Type B pancreatic cell (in vitro differentiated cells): Measurements from ENCODE around the gene TIGD4. TPM values are rescaled to one million over a fixed set of nuclear protein-coding genes. Genes with fewer than 3 reads are reported as not detected.
A peak's percentile ranks its signal among the peaks of the same experiment; 100 is the strongest.

Source experiments
- DNase-seq: peaks from one replicate; pipeline ENCODE4 v3.0.0; 2021; ENCODE audit warnings: mixed read lengths; ENCODE audit not compliant: unreplicated experiment; ENCODE audit errors: extremely low spot score
- H3K27ac Mint-ChIP-seq: 2 replicates; pipeline ENCODE4 v1.8.0; 2021; ENCODE audit warnings: mild to moderate bottlenecking, mixed read lengths
- H3K27me3 Mint-ChIP-seq: 2 replicates; pipeline ENCODE4 v1.8.0; 2021; ENCODE audit warnings: mixed read lengths
- H3K36me3 Mint-ChIP-seq: 2 replicates; pipeline ENCODE4 v1.8.0; 2021; ENCODE audit warnings: mixed read lengths
- H3K4me1 Mint-ChIP-seq: one replicate; pipeline ENCODE4 v1.8.0; 2021; ENCODE audit warnings: mixed read lengths; ENCODE audit not compliant: unreplicated experiment
- H3K4me3 Mint-ChIP-seq: 2 replicates; pipeline ENCODE4 v1.8.0; 2021; ENCODE audit warnings: mild to moderate bottlenecking, mixed read lengths
- H3K9me3 Mint-ChIP-seq: 2 replicates; pipeline ENCODE4 v1.8.0; 2021; ENCODE audit warnings: mixed read lengths
- total RNA-seq: library from RNA; stranded (reverse); gene quantifications from 2 replicates; pipeline ENCODE4 v1.2.1, GENCODE V29; 2021; ENCODE audit warnings: low replicate concordance
- TF ChIP-seq, protein P1 (sequence below): fragments of 200-600 bp; sonication (generic); conservative IDR thresholded peaks from 2 replicates; pipeline ENCODE4 v1.5.0; 2021; ENCODE audit warnings: antibody characterized with exemption, mild to moderate bottlenecking

The TIGD4 gene
- total RNA-seq, 1 donor from 2014 or later: 1.8 TPM

GRCh38 chr4:152808670-152809069 lies 29.1 kb upstream of the TIGD4 start:
- Mint-ChIP-seq H3K27me3 (no peaks in the 10 kb centered on the region), H3K36me3 (peaks cover 42% of the 10 kb centered on the region), H3K9me3 (peaks cover 5% of the 10 kb centered on the region), H3K27ac (no peak overlapping the region), H3K4me1 (peaks cover 14% of the 10 kb centered on the region), H3K4me3 (no peak overlapping the region)
- DNase-seq: no peak
- TF ChIP-seq, protein P1, sequence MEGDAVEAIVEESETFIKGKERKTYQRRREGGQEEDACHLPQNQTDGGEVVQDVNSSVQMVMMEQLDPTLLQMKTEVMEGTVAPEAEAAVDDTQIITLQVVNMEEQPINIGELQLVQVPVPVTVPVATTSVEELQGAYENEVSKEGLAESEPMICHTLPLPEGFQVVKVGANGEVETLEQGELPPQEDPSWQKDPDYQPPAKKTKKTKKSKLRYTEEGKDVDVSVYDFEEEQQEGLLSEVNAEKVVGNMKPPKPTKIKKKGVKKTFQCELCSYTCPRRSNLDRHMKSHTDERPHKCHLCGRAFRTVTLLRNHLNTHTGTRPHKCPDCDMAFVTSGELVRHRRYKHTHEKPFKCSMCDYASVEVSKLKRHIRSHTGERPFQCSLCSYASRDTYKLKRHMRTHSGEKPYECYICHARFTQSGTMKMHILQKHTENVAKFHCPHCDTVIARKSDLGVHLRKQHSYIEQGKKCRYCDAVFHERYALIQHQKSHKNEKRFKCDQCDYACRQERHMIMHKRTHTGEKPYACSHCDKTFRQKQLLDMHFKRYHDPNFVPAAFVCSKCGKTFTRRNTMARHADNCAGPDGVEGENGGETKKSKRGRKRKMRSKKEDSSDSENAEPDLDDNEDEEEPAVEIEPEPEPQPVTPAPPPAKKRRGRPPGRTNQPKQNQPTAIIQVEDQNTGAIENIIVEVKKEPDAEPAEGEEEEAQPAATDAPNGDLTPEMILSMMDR: no peak

DNA sequence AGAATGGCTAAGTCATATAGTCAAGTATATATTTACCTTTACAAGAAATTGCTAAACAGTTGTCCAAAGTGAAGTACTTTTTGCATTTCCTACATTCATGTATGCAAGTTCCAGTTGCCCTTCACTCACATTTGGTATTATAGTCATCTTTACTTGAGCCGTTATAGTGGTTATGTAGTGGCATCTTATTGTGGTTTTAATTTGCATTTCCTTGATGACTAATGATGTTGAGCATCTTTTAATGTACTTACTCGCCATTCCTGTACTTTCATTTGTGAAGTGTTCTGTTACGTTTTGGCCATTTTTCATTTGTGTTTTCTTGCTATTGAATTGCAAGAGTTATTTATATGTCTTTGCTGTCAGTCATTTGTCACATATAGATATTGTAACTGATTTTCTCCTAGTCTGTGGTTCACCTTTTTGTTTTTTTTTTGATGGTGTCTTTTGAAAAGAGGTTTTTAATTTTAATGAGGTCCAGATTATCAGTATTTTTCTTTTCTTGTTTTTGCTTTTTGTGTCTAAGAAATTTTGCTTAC lies 27.8 kb upstream of the TIGD4 start:
- no peak for DNase-seq
- Mint-ChIP-seq H3K36me3 (peaks cover 38% of the 10 kb centered on the region), H3K9me3 (peaks cover 5% of the 10 kb centered on the region), H3K27ac (no peak overlapping the region), H3K4me3 (no peak overlapping the region), H3K27me3 (no peaks in the 10 kb centered on the region), H3K4me1 (peaks cover 19% of the 10 kb centered on the region)
- TF ChIP-seq, protein P1: no peak

DNA sequence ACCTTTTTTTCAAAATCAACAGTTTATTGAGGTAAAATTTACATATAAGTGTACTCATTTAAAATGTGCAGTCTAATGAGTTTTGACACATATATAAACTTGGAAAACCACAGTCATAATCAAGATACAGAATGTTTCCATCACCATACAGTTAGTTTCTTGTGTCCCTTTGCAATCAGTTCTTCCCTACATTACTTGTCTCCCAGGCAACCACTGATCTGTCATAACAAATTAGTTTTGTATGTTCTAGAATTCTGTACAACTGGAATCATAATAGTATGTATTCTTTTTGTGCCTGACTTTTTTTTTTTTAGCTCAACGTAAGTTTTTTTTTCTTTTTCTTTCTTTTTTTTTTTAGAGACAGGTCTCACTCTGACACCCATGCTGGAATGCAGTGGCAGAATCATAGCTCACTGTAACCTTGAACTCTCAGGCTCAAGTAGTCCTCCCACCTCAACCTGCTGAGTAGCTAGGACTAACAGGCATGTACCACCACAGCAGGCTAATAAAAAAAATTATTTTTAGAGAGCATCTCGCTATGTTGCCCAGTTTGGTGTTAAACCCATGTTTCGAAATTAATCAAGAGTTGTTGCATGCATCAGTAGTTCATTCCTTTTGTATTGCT lies 27.1 kb upstream of the TIGD4 start:
- H3K27ac Mint-ChIP-seq: peak overlapping the region; percentile 91

DNA sequence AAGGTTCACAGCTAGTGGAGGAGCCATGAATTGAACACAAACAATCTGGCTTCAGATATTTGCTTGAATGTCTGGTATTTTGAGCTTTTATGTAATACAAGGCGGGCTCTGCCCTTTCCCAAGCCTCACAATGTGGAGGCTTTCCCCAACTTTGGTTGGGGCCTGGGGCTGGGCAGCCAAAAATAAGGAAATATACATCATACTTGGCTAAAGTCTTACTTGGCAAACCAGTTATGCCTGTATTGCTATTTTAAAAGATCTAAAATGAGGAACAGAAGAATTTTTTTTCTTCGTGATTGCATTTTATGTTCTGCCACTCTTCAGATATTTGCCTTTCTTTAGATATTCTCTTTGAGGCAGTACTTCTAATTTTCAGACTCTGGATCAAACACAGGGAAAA lies 26.3 kb upstream of the TIGD4 start:
- H3K27ac Mint-ChIP-seq: peak overlapping the region; percentile 91
- H3K27me3 Mint-ChIP-seq: no peaks in the 10 kb centered on the region
- H3K4me3 Mint-ChIP-seq: peak overlapping the region; percentile 76
- DNase-seq: no peak
- peaks cover 29% of the 10 kb centered on the region for H3K36me3 Mint-ChIP-seq
- peaks cover 5% of the 10 kb centered on the region for H3K9me3 Mint-ChIP-seq
- peaks cover 28% of the 10 kb centered on the region for H3K4me1 Mint-ChIP-seq
- TF ChIP-seq, protein P1: no peak

More for the DNA sequence above, 27.1 kb upstream of the TIGD4 start:
- peaks cover 5% of the 10 kb centered on the region for H3K9me3 Mint-ChIP-seq
- H3K36me3 Mint-ChIP-seq: peaks cover 34% of the 10 kb centered on the region
- DNase-seq: no peak
- H3K4me3 Mint-ChIP-seq: peak overlapping the region; percentile 11
- H3K4me1 Mint-ChIP-seq: peaks cover 20% of the 10 kb centered on the region
- TF ChIP-seq, protein P1: no peak
- no peaks in the 10 kb centered on the region for H3K27me3 Mint-ChIP-seq

- Mint-ChIP-seq H3K4me1 (peaks cover 30% of the 10 kb centered on the region), H3K4me3 (no peak overlapping the region), H3K27me3 (no peaks in the 10 kb centered on the region), H3K9me3 (peaks cover 5% of the 10 kb centered on the region), H3K27ac (peak overlapping the region; percentile 91), H3K36me3 (peaks cover 26% of the 10 kb centered on the region)
- no peak for DNase-seq
- TF ChIP-seq, protein P1: no peak
Measured at GRCh38 chr4:152805071-152805650, 25.6 kb upstream of the TIGD4 start.
